ENCODE results near the gene CYP4F8. TPM values are rescaled to one million over a fixed set of nuclear protein-coding genes. Genes with fewer than 3 reads are reported as not detected.

The CYP4F8 gene
- total RNA-seq, 1 experiment from 2014 or later: not detected

- Histone ChIP-seq H3K27ac (ENCODE audit: low read length) (no peak overlapping the region), H3K36me3 (ENCODE audit: control insufficient read depth, insufficient read depth, low read length) (no peaks in the 10 kb centered on the region), H3K27me3 (ENCODE audit: control insufficient read depth, insufficient read depth, low read length) (no peaks in the 10 kb centered on the region), H3K4me3 (ENCODE audit: low read depth in 2 of 2, low read length in 2 of 2) (no peak overlapping the region), H3K9me3 (ENCODE audit: control insufficient read depth, insufficient read depth, low read depth, low read length) (no peaks in the 10 kb centered on the region), H3K4me1 (ENCODE audit: control insufficient read depth, insufficient read depth, low read length) (no peaks in the 10 kb centered on the region)
- TF ChIP-seq CTCF (IDR thresholded peaks at IDR 0.05): no peak
- no peak for TF ChIP-seq SIN3A (IDR thresholded peaks at IDR 0.05; ENCODE audit: borderline replicate concordance, insufficient read depth, low read depth, low read length)
- TF ChIP-seq TCF7L2 (IDR thresholded peaks at IDR 0.05; ENCODE audit: low read depth, low read length): no peak
- DNase-seq (ENCODE audit: low read depth, low spot score) (no peak), ATAC-seq (no peak)
- ChIA-PET POLR2A (no interaction called here), CTCF (no interaction called here)
- in situ Hi-C loops (cut with HindIII; ENCODE audit: low pct_unique_long_range_greater_than_20kb, low sequenced_read_pairs): no loop called here
- intact Hi-C loops (cut with micrococcal nuclease; ENCODE audit: unreplicated experiment): no loop called here
- no TSS peak for BruUV-seq (replicated peaks)
These were observed 56.3 kb downstream of the CYP4F8 start for GRCh38 chr19:15671237-15671821.

DNA sequence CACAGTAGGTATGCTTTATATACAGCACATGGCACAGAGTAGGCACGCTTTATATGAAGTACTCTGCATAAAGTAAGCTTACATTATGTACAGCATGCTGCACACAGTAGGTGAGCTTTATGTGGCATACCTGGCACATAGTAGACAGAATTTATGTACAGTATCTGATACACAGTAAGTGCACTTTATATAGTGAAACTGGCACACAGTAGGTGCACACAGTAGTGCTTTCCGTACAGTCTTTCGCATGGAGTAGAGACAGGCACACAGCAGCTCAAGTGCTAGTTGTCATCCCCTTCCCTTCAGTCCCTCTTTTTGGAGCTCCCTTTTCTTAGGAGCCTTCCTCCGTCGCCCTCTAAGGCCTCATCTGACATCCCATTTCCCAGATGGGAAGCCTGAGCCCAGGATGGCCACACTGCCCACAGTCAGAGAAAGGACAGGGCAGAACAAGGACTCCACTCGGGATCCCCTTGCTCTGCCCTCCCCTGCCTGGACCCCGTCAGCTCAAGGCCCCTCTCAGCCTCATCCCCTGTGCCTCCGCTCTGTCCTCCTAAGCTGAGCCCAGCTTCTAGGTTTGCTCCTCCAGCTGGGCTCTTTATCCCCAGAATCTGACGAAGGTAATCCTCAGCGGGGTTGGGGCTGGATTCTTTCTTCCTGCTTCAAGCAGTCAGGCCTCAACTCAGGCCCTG lies 57.0 kb downstream of the CYP4F8 start:
- Histone ChIP-seq H3K4me3 (ENCODE audit: low read depth in 2 of 2, low read length in 2 of 2) (no peak overlapping the region), H3K9me3 (ENCODE audit: control insufficient read depth, insufficient read depth, low read depth, low read length) (no peaks in the 10 kb centered on the region), H3K36me3 (ENCODE audit: control insufficient read depth, insufficient read depth, low read length) (no peaks in the 10 kb centered on the region), H3K27ac (ENCODE audit: low read length) (no peak overlapping the region), H3K4me1 (ENCODE audit: control insufficient read depth, insufficient read depth, low read length) (no peaks in the 10 kb centered on the region), H3K27me3 (ENCODE audit: control insufficient read depth, insufficient read depth, low read length) (no peaks in the 10 kb centered on the region)
- POLR2A ChIA-PET: no interaction called here
- CTCF ChIA-PET: no interaction called here
- intact Hi-C loops (cut with micrococcal nuclease; ENCODE audit: unreplicated experiment) (no loop called here), in situ Hi-C loops (cut with HindIII; ENCODE audit: low pct_unique_long_range_greater_than_20kb, low sequenced_read_pairs) (no loop called here)
- BruUV-seq (replicated peaks): no TSS peak
- ATAC-seq (peak; percentile 54), DNase-seq (ENCODE audit: low read depth, low spot score) (no peak)
- no peak for TF ChIP-seq CTCF (IDR thresholded peaks at IDR 0.05)
- no peak for TF ChIP-seq POLR2AphosphoS5 (IDR thresholded peaks at IDR 0.05; ENCODE audit: low read depth, low read length)
- TF ChIP-seq REST (IDR thresholded peaks at IDR 0.05; ENCODE audit: insufficient read depth in 1 of 2, low read depth in 2 of 2, low read length in 1 of 2): no peak
- TF ChIP-seq TCF7L2 (IDR thresholded peaks at IDR 0.05; ENCODE audit: low read depth, low read length): no peak
- TF ChIP-seq SIN3A (IDR thresholded peaks at IDR 0.05; ENCODE audit: borderline replicate concordance, insufficient read depth, low read depth, low read length): no peak
